Lower leg skin (tissue), 3 donors: ENCODE data around the gene GHRL.

Source experiments
- POLR2A ChIP-seq, 2 donors: fragments of 450-650 bp; IDR thresholded peaks; one replicate each; pipeline ENCODE4 v1.6.1; 2016 to 2017; ENCODE audit warnings: antibody characterized with exemption in 2 of 2, mild to moderate bottlenecking in 1 of 2, moderate library complexity in 1 of 2
- TF ChIP-seq, protein P1 (sequence below), 3 donors: fragments of 450-650 bp; IDR thresholded peaks; one replicate each; pipeline ENCODE4 v1.5.1; 2016; ENCODE audit warnings: antibody characterized with exemption in 3 of 3, mild to moderate bottlenecking in 3 of 3, moderate library complexity in 2 of 3

GRCh38 chr3:10286596-10287295, 6.0 kb downstream of the GHRL start:
- TF ChIP-seq, protein P1, sequence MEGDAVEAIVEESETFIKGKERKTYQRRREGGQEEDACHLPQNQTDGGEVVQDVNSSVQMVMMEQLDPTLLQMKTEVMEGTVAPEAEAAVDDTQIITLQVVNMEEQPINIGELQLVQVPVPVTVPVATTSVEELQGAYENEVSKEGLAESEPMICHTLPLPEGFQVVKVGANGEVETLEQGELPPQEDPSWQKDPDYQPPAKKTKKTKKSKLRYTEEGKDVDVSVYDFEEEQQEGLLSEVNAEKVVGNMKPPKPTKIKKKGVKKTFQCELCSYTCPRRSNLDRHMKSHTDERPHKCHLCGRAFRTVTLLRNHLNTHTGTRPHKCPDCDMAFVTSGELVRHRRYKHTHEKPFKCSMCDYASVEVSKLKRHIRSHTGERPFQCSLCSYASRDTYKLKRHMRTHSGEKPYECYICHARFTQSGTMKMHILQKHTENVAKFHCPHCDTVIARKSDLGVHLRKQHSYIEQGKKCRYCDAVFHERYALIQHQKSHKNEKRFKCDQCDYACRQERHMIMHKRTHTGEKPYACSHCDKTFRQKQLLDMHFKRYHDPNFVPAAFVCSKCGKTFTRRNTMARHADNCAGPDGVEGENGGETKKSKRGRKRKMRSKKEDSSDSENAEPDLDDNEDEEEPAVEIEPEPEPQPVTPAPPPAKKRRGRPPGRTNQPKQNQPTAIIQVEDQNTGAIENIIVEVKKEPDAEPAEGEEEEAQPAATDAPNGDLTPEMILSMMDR (IDR thresholded peaks at IDR 0.05) = no peak
- TF ChIP-seq POLR2A (IDR thresholded peaks at IDR 0.05) = no peak
